NOMO-1 treated with dmso at 0.1 percent for 144 hours (cell line): Measurements from ENCODE around the gene ATP10D.
A peak's percentile ranks its signal among the peaks of the same experiment; 100 is the strongest.

Experiments used
- DNase-seq: peaks from one replicate; lab custom pipeline; 2025; ENCODE audit not compliant: unreplicated experiment; lab: John Stamatoyannopoulos, UW

ATP10D gene

DNA sequence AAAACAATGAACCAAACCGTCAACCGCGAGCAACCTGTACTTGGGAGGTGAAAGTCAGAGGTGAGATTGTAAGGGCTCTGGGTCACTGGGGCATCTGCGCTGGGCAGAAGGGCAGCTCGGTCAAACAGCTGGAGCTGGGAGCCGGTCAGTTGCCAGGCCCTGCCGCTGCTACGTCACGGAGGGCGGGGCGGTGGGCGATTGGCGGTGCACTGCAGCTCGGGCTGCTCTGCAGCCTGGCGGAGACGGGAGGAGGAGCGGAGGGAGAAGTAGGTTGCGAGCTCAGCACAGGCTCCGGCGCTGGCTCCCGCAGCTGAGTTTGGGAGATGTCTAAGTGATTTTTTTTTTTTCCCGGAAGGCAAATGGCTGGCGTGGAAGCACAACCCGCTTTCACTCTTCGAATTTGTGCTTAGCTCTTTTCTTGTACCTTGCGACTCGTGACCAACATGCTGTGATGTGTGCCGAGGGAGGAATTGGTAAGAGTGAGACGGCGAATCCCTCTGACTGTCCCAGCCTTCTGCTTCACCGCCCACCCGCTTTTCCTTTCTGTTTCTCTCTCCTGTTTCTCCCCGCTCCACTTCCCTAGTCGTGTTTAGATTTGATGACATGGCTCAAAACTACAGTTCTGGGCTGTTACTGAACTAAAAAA, at the start of gene ATP10D:
TSS of gene ATP10D (plus strand) at position 229 of the 646 bp plus-strand sequence. CDS start 27,266 bp downstream, outside the sequence.
- peak; percentile 80 for DNase-seq

GRCh38 chr4:47442980-47443379, 42.1 kb upstream of the ATP10D start:
- peak; percentile 68 for DNase-seq

DNA sequence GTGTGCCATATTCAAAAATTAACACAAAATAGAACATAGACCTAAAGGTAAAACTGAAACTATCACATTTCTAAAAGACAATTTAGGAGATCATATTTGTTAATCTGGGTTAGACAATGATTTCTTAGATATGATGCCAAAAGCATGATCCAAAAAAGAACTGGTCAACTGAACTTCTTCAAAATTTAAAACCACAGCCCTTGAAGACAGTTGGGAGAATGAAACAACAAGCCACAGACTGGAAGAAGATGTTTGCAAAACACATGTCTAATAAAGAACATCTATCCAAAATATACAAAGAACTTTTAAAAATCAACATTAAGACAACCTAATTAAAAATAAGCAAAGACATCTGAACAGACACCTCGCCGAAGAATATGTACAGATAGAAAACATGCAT, 41.0 kb upstream of the ATP10D start:
- no peak for DNase-seq

DNA sequence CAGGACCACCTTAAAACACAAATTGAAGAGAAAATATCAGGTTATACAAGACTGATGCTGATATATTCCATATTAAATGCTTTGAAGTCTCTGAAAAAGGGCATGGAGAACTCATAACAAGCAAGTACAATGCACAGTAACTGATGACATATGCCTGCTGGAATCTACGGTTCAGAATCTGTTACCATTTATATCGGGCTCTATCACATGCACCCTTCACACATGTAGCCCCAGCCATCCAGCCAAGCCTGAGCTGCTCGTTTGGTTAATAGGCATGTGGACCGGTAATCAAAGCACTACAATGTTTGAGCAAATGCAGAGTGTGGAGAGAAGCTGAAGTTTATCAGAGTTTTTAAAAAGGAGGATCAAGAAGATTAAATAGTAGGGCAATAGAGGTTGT, 33.4 kb upstream of the ATP10D start:
- DNase-seq: no peak

GRCh38 chr4:47462799-47463234, 22.3 kb upstream of the ATP10D start:
- no peak for DNase-seq

DNA sequence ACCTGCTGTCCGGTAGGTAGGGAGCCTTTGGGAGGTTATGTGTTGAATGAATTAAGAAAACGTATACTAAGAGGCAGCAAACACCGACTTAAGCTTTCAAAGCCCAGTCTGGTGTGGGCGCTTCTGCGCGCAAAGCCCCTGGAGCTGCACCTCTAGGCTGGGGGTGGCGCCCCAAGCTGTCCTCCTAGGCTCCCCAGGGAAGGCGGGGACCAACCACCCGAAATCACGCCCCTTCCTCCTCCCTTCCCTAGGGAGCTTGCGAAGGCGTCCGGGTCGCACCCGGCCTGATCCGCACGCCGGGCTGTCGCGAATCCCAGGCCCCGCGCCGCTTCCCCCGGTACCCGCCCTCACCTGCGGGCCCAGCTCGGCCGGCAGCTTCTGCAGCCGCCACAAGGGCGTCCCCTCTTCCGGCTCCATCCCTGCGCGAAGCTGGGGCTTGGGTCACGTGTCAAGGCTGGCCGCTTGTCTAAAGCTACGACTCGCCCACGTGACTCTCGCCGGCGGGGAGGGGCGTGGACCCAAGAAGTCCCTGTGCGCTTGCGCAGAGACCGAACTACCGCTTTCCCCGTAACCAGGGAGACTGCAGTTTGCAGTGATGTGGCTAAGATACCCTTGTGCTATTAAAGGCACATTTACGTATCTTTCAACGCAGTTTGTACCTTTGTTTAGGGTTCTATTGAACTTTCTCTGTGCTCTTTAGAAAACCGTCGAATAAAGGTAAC, 21.7 kb upstream of the ATP10D start, which contains the start of gene COMMD8:
TSS of gene COMMD8 (minus strand) at position 468 of the 722 bp plus-strand sequence. CDS start at position 417, 51 bp downstream.
- peak; percentile 94 for DNase-seq

- peak; percentile 46 for DNase-seq
Observed at GRCh38 chr4:47465004-47465403, 20.1 kb upstream of the ATP10D start.

GRCh38 chr4:47466056-47466785, 18.9 kb upstream of the ATP10D start:
- DNase-seq: no peak

GRCh38 chr4:47468706-47469365, 16.2 kb upstream of the ATP10D start:
- no peak for DNase-seq

DNA sequence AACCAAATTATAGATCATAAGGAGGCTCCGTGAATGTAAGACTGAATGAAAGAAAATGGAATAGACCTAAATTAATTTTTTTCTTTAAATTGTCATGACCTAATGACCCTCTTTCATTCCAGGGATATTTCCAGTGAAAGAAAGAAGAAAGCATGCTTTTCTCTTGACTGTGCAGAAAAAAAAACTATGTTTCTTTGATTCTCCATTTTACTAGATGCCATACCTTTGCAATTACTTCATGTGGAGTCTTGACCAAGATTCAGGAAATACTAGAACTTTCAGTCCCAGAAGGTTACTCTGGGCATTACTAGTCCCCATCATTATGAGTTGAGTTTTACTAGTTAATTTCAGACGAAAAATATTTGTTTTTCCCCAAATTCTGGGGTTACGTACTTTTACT, 15.1 kb upstream of the ATP10D start:
- DNase-seq: no peak

DNA sequence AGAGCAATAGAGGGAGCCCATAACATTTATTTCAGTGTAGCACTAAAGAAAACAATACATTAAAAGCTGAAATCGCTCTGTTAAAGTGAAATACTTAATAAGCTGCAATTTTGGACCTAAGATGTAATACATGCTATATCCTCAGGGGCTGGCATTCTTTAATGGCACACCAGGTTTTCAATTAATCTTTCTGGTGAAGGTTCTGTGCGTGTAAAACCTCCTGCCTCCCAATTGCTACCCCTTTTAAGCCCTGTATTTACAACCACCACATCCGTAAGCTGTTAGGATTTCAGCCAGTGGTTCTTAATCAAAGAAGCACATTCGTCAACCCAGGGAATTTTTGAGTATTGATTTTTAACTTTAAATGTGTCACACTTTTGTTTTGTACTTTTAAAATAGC, 14.0 kb upstream of the ATP10D start:
- no peak for DNase-seq

DNA sequence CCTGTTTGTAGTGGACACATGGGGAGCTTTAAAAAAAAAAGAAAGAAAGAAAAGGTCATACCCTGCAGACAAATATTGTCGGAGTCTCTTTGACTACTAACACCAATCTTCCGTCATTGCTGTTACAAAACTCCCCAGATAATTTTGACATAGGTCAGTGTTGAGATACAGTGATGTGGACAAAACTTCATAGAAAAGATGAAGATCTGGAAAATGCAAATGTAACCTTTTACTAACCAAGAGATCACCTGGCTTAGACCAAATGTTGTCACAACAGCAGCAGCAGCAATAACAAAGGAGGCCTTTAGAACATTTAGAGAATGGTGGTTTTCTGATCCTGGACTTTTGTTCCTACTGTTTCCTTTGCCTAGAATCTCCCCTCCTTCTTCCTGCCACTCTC, 13.5 kb upstream of the ATP10D start:
- no peak for DNase-seq

GRCh38 chr4:47473141-47473750, 11.8 kb upstream of the ATP10D start:
- DNase-seq: no peak

DNA sequence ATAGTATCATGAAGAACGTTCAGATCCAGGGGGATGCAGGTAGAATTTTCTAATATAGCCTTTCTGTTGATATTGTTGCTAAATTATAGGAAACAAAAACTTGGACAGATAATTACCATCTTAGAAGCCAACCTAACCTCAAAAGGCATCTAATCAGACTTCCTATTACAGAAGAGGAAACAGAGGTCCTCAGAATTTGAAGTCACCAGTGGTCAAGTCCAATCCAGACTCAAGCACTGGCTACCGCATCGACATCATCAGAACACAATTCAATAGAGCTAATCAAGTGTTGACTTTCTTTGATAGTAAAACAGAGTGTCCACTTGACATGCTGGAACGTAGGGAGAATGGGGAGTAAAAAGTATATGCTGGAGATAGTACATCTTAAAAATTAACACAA, 10.3 kb upstream of the ATP10D start:
- DNase-seq: no peak

GRCh38 chr4:47475411-47475810, 9.7 kb upstream of the ATP10D start:
- no peak for DNase-seq

DNA sequence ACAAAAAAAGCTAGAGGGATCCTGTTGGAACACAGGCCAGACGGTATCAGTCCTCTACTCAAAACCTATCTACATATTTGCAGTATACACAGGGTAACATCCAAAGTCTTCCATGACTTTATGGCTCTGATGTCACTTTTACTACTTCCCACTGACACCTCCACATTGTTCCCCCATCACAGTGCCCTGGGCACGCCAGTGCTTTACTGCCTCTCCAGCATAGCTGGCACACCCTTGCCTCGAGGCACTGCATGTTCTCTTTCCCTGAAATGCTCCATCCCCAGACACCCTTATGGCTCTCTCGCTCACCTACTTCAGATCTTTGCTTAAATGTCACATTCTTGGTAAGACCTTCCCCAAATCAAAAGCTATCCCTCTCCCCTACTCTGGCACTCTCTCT, 6.3 kb upstream of the ATP10D start:
- no peak for DNase-seq

GRCh38 chr4:47482326-47482725, 2.7 kb upstream of the ATP10D start:
- no peak for DNase-seq

GRCh38 chr4:47483745-47484144, 1.3 kb upstream of the ATP10D start:
- no peak for DNase-seq

DNA sequence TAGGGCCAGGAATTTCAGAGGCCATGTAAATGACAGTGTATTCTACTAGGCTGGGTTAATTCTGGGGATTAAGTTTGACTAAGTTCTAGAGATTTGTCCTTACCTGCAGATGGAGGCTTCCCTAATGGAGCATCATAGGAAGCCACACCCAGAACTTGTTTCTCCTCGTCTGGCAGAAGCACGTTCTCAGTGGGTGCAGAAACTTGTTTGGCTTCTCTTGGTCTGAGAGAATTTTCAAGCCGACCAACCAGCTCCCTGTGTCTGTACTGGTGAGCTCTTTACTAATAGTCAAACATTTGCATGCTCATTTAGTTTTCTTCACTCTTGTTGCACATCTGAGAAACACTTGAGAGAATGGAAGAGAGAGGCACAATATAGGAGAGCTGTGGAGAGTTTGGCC, 907 bp upstream of the ATP10D start:
- DNase-seq: no peak

DNA sequence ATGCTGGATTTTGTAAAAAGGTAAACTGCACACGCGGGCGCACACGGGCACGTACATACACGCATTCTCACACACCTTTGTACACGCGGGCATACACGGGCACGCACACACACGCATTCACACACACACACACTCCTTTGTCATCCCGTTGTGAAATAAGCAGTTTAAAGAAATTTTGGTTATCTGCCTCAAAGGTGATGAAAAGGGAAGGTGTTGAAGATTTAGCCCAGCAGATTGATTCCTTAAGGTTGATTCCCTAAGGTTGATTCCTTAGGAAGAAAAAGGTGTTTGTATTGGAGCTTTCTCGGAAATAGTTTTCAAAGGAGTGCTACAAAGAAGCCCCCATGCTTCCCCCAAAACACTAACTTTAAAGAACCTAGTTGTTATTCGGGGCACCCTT, 693 bp downstream of the ATP10D start:
- no peak for DNase-seq

DNA sequence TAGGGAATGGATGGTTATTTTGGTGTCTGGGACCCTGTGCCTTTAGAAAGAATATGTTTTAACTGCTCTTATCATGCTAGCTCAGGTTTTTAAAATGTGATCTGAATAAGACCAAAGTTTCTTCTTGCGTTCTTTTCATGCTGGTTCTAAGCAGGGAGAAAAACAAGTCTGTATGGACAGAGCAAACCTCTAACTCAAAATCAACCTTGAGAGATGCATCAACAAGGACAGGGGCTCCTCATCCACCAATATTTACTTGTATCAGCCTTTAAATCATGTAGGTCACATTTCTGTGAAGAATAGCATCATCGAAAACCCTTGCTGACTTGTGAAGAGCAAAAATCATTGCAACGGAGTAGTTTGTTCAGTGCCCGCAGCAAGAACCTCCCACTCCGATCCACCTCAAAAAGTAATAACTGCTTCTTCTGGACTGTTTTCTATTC, 1.2 kb downstream of the ATP10D start:
- DNase-seq: no peak
